ENCODE data around the gene ZBTB5. TPM values are rescaled to one million over a fixed set of nuclear protein-coding genes. Genes with fewer than 3 reads are reported as not detected.

Gene ZBTB5
- total RNA-seq, 1 experiment from 2014 or later = 30.6 TPM

DNA sequence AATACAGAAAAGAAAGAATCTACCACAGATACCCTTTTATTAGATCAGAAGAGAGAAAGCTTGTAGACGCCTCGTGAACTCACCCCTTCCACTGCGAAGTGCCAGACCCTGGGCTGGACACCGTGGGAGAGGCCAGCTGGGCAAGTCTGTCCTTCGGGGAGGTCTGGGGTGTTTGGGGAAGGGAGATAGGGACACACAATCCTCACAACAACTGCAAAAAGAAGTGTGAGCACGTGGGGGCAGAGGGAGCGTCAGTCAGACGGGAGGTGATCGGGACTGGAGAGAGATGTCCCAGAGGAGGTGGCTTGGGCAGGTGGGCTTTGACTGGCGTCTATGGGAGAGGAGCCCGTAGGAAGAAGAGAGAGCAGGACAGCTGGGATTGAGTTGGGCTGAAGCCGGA is 70.0 kb downstream of the ZBTB5 start:
- H3K36me3 ChIP-seq (ENCODE audit: control insufficient read depth, insufficient read depth, low read length) = no peaks in the 10 kb centered on the region
- H3K4me1 ChIP-seq (ENCODE audit: control insufficient read depth, insufficient read depth, low read length) = peaks cover 3% of the 10 kb centered on the region; the same call in 1 of the 2 replicates
- in situ Hi-C loops (cut with HindIII; ENCODE audit: low pct_unique_long_range_greater_than_20kb, low sequenced_read_pairs) = no loop called here
- no peak for DNase-seq (ENCODE audit: low read depth, low spot score)
- ChIA-PET CTCF (interaction anchor here (0.6 to 0.7 kb wide), 2 partner anchors 29 to 522 kb away, joined by 3 to 5 read pairs; no protein-coding TSS in a partner anchor), POLR2A (no interaction called here)
- H3K4me3 ChIP-seq (ENCODE audit: low read depth in 2 of 2, low read length in 2 of 2) = no peak overlapping the region
- intact Hi-C loops (cut with micrococcal nuclease; ENCODE audit: unreplicated experiment) = loop anchor here (10.0 kb wide), 1 partner anchor 520 kb away; no protein-coding TSS in a partner anchor
- TF ChIP-seq, protein P1, sequence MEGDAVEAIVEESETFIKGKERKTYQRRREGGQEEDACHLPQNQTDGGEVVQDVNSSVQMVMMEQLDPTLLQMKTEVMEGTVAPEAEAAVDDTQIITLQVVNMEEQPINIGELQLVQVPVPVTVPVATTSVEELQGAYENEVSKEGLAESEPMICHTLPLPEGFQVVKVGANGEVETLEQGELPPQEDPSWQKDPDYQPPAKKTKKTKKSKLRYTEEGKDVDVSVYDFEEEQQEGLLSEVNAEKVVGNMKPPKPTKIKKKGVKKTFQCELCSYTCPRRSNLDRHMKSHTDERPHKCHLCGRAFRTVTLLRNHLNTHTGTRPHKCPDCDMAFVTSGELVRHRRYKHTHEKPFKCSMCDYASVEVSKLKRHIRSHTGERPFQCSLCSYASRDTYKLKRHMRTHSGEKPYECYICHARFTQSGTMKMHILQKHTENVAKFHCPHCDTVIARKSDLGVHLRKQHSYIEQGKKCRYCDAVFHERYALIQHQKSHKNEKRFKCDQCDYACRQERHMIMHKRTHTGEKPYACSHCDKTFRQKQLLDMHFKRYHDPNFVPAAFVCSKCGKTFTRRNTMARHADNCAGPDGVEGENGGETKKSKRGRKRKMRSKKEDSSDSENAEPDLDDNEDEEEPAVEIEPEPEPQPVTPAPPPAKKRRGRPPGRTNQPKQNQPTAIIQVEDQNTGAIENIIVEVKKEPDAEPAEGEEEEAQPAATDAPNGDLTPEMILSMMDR (IDR thresholded peaks at IDR 0.05) = no peak
- H3K27me3 ChIP-seq (ENCODE audit: control insufficient read depth, insufficient read depth, low read length) = no peaks in the 10 kb centered on the region; the same call in 1 of the 2 replicates
- H3K27ac ChIP-seq (ENCODE audit: low read length) = no peak overlapping the region
- no TSS peak for BruUV-seq (replicated peaks)
- no peaks in the 10 kb centered on the region for H3K9me3 ChIP-seq (ENCODE audit: control insufficient read depth, insufficient read depth, low read depth, low read length)
- ATAC-seq = peak; percentile 37

DNA sequence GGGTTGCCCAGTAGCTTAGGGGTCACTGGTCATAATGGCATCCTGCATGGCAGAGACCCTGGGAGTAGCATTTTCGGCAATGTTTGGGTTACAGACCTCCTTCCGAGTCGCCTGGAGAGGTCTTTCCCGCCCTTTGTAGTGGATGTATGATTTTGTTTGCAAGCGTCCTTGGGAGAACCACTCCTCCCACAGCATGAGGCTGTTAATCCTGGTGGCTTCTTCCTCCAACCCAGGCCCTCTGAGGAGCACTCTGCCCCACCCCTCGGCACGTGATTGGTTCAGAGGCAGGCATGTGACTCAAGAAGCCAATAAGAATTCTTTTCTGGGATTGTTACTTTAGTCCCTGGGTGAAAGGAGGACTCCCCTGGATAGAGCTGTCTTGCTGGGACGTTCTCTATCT is 73.0 kb downstream of the ZBTB5 start:
- no peak for DNase-seq (ENCODE audit: low read depth, low spot score)
- intact Hi-C loops (cut with micrococcal nuclease; ENCODE audit: unreplicated experiment) = loop anchor here (10.0 kb wide), 1 partner anchor 517 kb away; no protein-coding TSS in a partner anchor
- CTCF ChIA-PET = interaction anchor here (1.0 to 1.1 kb wide), 2 partner anchors 19 to 40 kb away, joined by 3 to 4 read pairs; no protein-coding TSS in a partner anchor

GRCh38 chr9:37390759-37391158 is 74.5 kb downstream of the ZBTB5 start:
- peaks cover 3% of the 10 kb centered on the region; the same call in 1 of the 2 replicates for H3K4me1 ChIP-seq (ENCODE audit: control insufficient read depth, insufficient read depth, low read length)
- no TSS peak for BruUV-seq (replicated peaks)
- H3K9me3 ChIP-seq (ENCODE audit: control insufficient read depth, insufficient read depth, low read depth, low read length) = no peaks in the 10 kb centered on the region
- H3K27ac ChIP-seq (ENCODE audit: low read length) = no peak overlapping the region
- no peaks in the 10 kb centered on the region for H3K36me3 ChIP-seq (ENCODE audit: control insufficient read depth, insufficient read depth, low read length)
- DNase-seq (ENCODE audit: low read depth, low spot score) (no peak), ATAC-seq (no peak)
- ChIA-PET CTCF (no interaction called here), POLR2A (no interaction called here)
- H3K4me3 ChIP-seq (ENCODE audit: low read depth in 2 of 2, low read length in 2 of 2) = no peak overlapping the region
- no peak for TF ChIP-seq POLR2AphosphoS5 (IDR thresholded peaks at IDR 0.05; ENCODE audit: low read depth, low read length)
- no peak for TF ChIP-seq TCF7L2 (IDR thresholded peaks at IDR 0.05; ENCODE audit: low read depth, low read length)
- TF ChIP-seq, protein P2, sequence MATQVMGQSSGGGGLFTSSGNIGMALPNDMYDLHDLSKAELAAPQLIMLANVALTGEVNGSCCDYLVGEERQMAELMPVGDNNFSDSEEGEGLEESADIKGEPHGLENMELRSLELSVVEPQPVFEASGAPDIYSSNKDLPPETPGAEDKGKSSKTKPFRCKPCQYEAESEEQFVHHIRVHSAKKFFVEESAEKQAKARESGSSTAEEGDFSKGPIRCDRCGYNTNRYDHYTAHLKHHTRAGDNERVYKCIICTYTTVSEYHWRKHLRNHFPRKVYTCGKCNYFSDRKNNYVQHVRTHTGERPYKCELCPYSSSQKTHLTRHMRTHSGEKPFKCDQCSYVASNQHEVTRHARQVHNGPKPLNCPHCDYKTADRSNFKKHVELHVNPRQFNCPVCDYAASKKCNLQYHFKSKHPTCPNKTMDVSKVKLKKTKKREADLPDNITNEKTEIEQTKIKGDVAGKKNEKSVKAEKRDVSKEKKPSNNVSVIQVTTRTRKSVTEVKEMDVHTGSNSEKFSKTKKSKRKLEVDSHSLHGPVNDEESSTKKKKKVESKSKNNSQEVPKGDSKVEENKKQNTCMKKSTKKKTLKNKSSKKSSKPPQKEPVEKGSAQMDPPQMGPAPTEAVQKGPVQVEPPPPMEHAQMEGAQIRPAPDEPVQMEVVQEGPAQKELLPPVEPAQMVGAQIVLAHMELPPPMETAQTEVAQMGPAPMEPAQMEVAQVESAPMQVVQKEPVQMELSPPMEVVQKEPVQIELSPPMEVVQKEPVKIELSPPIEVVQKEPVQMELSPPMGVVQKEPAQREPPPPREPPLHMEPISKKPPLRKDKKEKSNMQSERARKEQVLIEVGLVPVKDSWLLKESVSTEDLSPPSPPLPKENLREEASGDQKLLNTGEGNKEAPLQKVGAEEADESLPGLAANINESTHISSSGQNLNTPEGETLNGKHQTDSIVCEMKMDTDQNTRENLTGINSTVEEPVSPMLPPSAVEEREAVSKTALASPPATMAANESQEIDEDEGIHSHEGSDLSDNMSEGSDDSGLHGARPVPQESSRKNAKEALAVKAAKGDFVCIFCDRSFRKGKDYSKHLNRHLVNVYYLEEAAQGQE (IDR thresholded peaks at IDR 0.05; ENCODE audit: insufficient read depth in 1 of 2, low read depth in 2 of 2, low read length in 1 of 2) = no peak
- no peak for TF ChIP-seq SIN3A (IDR thresholded peaks at IDR 0.05; ENCODE audit: borderline replicate concordance, insufficient read depth, low read depth, low read length)
- TF ChIP-seq, protein P1 (IDR thresholded peaks at IDR 0.05) = no peak
- no peaks in the 10 kb centered on the region; the same call in 1 of the 2 replicates for H3K27me3 ChIP-seq (ENCODE audit: control insufficient read depth, insufficient read depth, low read length)
- in situ Hi-C loops (cut with HindIII; ENCODE audit: low pct_unique_long_range_greater_than_20kb, low sequenced_read_pairs) (no loop called here), intact Hi-C loops (cut with micrococcal nuclease; ENCODE audit: unreplicated experiment) (loop anchor here (10.0 kb wide), 1 partner anchor 516 kb away; no protein-coding TSS in a partner anchor)

More for the DNA sequence above, 73.0 kb downstream of the ZBTB5 start:
- POLR2A ChIA-PET = no interaction called here
- in situ Hi-C loops (cut with HindIII; ENCODE audit: low pct_unique_long_range_greater_than_20kb, low sequenced_read_pairs) = no loop called here
- Histone ChIP-seq H3K27ac (ENCODE audit: low read length) (no peak overlapping the region), H3K4me3 (ENCODE audit: low read depth in 2 of 2, low read length in 2 of 2) (no peak overlapping the region), H3K27me3 (ENCODE audit: control insufficient read depth, insufficient read depth, low read length) (no peaks in the 10 kb centered on the region; the same call in 1 of the 2 replicates), H3K9me3 (ENCODE audit: control insufficient read depth, insufficient read depth, low read depth, low read length) (no peaks in the 10 kb centered on the region), H3K36me3 (ENCODE audit: control insufficient read depth, insufficient read depth, low read length) (no peaks in the 10 kb centered on the region), H3K4me1 (ENCODE audit: control insufficient read depth, insufficient read depth, low read length) (peaks cover 3% of the 10 kb centered on the region; the same call in 1 of the 2 replicates)
- TF ChIP-seq SIN3A (IDR thresholded peaks at IDR 0.05; ENCODE audit: borderline replicate concordance, insufficient read depth, low read depth, low read length) = no peak
- TF ChIP-seq, protein P2 (IDR thresholded peaks at IDR 0.05; ENCODE audit: insufficient read depth in 1 of 2, low read depth in 2 of 2, low read length in 1 of 2) = no peak
- no peak for ATAC-seq
- BruUV-seq (replicated peaks) = no TSS peak
